Dermis blood vessel endothelial cell (primary cell): Measurements from ENCODE around the gene PHLDA2. TPM values are rescaled to one million over a fixed set of nuclear protein-coding genes. Genes with fewer than 3 reads are reported as not detected.

Source experiments
- DNase-seq: peaks from one replicate; pipeline ENCODE4 v3.0.0; 2010
- total RNA-seq: library from RNA; depleted of rRNA; stranded (reverse); fragments of >200 nt; gene quantifications from 2 replicates; pipeline ENCODE4 v1.2.3, GENCODE V29; 2014

Gene PHLDA2
- total RNA-seq, 1 donor from 2014 or later = 0.51 TPM

DNA sequence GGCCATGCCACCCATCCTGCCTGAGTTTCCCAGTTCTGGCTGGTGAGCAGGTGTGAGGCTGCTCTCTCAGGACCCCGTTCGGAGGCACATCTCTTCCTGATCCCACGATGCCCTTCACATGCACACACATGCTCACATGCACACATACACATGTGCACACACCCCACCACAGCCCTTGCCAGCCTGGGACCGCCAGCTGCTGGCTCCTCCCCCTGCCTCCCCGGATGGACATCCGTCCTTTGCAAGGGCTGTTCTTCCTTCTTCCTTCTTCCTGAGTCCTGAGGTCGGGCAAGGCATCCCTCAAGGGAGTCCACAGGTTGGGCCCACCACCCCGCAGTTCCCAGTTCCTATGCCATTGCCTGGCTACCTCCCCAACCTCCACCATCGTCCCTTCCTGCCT is 33.2 kb downstream of the PHLDA2 start:
- no peak for DNase-seq

DNA sequence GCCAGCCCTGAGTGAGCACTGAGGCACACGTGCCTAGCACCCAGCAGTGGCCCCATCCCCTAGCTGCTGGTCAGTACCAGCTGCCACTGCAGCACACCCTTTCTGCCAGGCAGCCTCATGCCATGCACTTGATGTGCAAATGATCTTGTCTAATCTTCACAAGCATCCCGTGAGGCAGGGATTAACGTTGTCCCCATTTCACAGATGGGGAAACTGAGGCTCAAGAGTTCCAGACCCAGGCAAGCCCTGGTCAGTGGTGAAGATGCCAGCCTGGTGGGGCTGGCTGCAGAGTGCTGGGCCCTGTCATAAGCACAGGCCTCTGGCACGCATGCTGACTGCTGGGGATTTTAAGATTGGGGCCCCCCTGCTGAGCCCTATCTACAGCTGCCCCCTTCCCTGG is 35.3 kb downstream of the PHLDA2 start:
- DNase-seq = no peak

- no peak for DNase-seq
Observed at GRCh38 chr11:2892967-2893528, 36.2 kb downstream of the PHLDA2 start.

DNA sequence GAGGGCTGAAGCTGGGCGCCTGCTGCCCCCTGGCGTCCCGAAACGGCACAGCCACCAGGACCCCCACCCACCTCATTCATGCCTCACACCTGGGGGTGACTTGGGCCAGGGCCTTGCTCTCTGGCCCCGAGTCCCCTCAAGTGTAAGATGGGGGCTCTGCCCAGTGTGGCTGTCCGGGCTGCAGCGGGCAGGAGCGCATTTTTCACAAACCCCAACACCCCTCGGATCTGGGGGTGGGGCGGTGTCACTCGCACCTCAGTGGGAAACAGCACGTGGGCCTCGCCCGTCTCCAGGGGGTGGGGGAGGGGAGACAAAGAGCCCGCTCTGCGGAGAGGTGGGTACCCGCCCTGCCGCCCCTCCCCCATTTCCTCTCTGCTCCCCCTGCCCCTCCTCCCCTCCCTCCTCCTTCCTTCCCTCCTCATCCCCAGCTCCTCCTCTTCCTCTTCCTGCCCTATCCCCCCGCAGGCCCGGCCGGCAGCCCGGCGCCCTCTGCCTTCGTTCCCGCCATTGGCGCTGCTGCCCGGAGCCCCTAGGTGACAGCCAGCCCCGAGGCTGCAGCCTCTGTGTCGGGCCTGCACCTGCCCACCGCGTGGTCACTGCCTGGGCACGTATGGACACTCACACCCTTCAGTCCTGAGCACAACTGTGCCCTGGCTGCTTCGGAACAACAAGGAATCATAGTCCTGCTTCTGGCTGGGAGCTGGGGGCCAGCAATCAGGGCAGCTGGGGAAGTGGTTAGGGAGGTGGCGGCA is 36.8 kb downstream of the PHLDA2 start:
- DNase-seq = peak; percentile 69

DNA sequence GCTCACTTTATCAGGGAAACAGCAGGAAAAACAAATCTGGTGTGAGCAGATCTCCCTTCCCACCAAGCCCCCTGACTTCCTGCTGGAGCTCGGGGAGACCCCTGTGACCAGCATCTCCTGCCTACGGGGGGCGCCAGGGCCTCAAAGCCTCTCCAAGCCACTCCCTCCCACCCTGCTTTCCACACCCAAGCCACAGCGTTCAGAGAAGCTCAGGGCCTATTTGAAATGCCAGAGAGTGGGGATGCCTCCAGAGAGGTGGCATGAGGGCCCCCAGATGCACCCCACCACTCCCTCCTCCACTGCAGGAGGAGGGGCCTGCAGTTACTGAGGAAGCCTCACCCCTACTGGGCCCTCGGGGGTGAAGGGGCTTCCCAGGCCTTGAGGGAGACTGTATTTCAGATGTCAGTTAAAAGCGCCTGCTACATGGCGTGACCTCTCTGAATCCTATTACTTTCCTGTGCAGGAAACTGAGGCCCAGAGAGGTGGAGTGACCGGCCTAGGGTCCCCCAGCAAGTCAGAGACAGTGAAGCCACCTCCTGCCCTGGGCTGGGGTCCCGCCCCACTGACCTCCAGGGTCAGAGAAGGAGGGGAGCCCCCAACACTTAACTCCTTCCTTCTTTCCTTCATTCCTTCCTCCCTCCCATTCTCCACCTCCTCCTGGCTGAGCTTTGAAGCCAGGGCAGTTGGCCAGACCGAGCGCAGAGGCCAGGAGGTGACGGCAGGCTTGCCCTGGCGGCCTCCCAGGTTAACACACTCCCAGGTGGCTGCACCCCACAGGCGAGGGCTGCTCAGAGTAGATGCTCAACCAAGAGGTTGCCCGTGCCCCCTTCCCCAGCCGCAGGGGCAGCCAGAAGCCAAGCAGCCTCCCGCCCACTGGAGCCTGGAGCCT is 37.6 kb downstream of the PHLDA2 start:
- DNase-seq = no peak

- no peak for DNase-seq
Observed at GRCh38 chr11:2890466-2891294, 38.5 kb downstream of the PHLDA2 start.

- DNase-seq = no peak
Observed at GRCh38 chr11:2889362-2890273, 39.6 kb downstream of the PHLDA2 start.

DNA sequence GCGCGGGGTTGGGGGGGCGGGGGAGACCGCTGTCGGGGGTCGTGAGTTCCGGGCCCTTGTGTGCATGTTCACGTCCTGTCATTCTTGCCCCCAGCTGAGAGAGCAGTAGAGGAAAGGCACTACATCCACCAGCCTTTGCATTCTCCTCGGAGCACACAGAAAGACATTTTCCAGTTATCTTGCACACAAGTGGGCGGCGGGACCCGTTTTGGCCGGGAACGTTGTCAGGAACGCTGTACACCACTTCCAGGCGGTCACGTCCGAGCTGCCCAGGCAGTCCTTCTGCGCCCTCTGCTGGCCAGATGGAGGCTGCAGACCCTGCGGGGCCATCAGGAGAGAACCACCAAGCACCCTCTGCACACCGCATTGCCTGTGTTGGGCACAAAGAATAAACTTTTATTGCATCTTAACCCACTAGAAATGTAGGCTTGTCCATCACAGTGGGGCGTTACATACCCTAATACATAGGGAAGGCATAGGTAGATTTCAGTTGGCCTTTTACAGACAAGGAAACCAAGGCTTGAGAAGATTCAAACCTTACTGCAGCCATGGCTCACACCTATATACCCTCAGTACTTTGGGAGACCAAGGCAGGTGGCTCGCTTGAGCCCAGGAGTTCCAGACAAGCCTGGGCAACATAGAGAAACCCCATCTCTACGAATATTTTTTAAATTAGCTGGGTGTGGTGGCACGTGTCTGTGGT is 40.8 kb downstream of the PHLDA2 start:
- DNase-seq = peak; percentile 93

GRCh38 chr11:2887515-2888195 is 41.6 kb downstream of the PHLDA2 start:
- no peak for DNase-seq

DNA sequence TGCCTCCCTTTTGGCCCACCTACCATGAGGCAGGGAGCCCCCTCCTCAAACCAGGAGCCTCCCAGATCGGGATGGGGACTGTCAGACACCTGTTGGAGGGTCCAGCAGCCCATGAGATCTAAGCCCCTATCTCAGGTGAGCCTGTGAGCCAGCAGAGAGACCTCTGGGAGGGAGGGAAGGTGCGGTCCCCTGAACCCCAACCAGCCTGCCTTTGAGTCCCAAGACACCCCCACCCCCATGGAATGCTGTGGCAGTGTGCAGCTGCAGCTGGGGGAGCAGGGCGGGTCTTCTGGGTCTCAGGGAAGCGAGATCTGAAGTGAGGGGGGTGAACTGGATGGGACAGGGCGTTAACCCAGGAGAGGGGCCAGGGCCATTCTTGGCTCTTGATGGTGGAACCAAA is 42.3 kb downstream of the PHLDA2 start:
- no peak for DNase-seq

- peak; percentile 36 for DNase-seq
Observed at GRCh38 chr11:2886191-2886894, 42.9 kb downstream of the PHLDA2 start.

DNA sequence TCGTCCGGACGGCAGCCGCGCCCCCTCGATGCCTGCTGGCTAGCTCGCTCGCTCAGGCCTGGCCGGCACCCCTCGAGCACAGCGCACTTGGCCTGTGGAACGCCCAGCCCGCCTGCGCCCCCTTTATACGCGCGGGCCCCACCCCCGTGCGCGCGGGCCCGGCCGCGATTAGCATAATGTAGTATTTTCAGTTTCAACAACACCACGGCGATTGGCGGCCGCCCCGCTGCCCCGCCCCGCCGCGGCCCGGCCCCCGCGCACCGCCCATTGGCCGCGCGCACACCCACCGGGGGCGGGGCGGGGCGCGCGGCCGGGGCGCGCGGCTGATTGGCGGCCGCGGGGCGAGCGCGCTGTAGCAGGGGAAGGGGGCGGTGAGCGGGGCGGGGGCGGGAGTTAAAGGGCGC is 43.5 kb downstream of the PHLDA2 start, which contains the start of gene CDKN1C:
Gene CDKN1C (minus strand): TSS at position 98 of the 404 bp plus-strand sequence. CDS start 319 bp downstream, outside the sequence.
- peak; percentile 81 for DNase-seq

DNA sequence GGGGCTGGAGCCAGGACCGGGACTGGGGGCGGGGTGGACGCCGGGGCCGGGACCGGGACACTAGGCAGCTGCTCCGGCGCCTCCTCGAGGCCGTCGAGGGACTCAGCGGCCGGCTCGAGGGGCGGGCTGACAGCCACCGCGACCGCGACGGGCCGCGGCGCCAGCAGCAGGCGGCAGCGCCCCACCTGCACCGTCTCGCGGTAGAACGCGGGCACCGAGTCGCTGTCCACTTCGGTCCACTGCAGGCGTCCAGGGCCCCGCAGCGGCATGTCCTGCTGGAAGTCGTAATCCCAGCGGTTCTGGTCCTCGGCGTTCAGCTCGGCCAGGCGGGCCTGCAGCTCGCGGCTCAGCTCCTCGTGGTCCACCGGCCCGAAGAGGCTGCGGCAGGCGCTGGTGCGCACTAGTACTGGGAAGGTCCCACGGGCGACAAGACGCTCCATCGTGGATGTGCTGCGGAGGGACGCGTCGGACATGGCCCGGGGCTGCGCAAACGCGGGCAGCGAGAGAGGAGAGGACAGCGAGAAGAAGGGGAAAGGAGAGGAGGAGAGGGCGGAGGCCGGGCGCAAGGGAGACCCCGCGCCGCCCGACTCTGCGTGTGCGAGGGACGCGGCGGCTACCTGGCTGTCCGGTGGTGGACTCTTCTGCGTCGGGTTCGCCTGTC is 44.1 kb downstream of the PHLDA2 start:
- DNase-seq = peak; percentile 51

DNA sequence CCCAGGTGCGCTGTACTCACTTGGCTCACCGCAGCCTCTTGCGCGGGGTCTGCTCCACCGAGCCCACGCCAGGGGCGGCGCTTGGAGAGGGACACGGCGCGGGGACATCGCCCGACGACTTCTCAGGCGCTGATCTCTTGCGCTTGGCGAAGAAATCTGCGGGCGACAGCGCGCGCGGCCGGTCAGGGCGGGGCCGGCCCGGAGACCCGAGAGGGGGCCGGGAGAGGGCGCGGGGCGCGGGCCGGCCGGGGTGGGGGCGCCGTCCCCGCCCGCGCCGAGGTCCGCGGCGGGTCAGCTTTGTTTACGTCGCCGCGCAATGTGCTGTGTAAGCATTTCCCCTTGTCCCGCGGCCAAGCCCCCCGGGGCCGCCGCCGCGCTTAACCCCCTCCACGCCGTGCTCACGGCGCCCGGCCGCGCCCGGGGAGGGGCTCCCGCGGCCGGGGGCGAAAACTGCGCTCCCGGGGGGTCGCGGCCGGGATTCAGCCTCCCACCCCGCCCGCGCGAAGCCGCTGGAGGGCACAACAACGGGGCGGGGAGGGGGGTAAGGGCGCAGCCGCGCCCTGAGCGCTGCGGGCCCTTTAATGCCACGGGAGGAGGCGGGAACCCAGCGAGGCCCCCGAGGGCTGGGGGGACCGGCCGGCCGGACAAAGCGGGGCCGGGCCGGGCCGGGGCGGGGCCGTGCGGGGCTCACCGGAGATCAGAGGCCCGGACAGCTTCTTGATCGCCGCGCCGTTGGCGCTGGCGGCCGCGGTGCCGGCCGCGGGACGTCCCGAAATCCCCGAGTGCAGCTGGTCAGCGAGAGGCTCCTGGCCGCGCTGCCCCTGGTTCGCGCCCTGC is 45.0 kb downstream of the PHLDA2 start:
- DNase-seq = no peak

DNA sequence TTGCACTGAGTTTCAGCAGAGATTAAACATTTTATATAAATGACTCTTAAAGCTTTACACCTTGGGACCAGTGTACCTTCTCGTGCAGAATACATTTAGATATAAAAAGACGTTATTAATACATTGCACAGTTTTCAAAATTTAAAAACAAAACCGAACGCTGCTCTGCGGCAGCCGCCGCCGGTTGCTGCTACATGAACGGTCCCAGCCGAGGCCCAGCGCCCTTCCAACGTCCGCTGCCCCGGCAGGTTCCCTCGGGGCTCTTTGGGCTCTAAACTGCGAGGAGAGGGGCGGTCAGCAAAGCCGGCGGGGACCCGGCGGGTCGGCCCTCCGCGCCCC is 45.6 kb downstream of the PHLDA2 start:
- DNase-seq = no peak

GRCh38 chr11:2882396-2883110 is 46.7 kb downstream of the PHLDA2 start:
- no peak for DNase-seq

GRCh38 chr11:2881981-2882375 is 47.2 kb downstream of the PHLDA2 start:
- DNase-seq = no peak
